Tibial artery (tissue), 4 donors: ENCODE measurements around the gene DDX5.

ENCODE experiments used
- DNase-seq, 2 donors: peaks; one replicate each; pipeline ENCODE4 v3.0.0-alpha.2; 2019
- H3K27ac ChIP-seq, 2 donors: fragments of 200-600 bp; sonication (generic) in 1 of 2; 1 replicate in 1 of 2; 2 replicates in 1 of 2; pipeline ENCODE4 v1.5.1; 2018 to 2019; ENCODE audit warnings: mild to moderate bottlenecking in 1 of 2
- H3K27me3 ChIP-seq, 2 donors: fragments of 200-600 bp; sonication (generic) in 1 of 2; one replicate each; pipeline versions ENCODE4 v1.5.1 to v1.6.0; 2016 to 2019
- H3K36me3 ChIP-seq, 3 donors: fragments of 200-600 bp; sonication (generic) in 2 of 3; one replicate each; pipeline ENCODE4 v1.5.1; 2016 to 2019; ENCODE audit warnings: mild to moderate bottlenecking in 2 of 3
- H3K4me1 ChIP-seq, 4 donors: fragments of 200-600 bp; sonication (generic) in 2 of 4; 1 replicate in 3 of 4; 2 replicates in 1 of 4; pipeline ENCODE4 v1.5.1; 2016 to 2019
- H3K4me3 ChIP-seq, 2 donors: fragments of 200-600 bp; sonication (generic) in 1 of 2; 1 replicate in 1 of 2; 2 replicates in 1 of 2; pipeline ENCODE4 v1.5.1; 2018 to 2019; ENCODE audit warnings: mild to moderate bottlenecking in 2 of 2
- H3K9me3 ChIP-seq, 3 donors: fragments of 200-600 bp; sonication (generic) in 1 of 3; one replicate each; pipeline ENCODE4 v1.5.1; 2016 to 2019
- intact Hi-C: fragments of 100-400 bp; cut with DNase I; formaldehyde crosslinking; loops from one replicate; pipeline ENCODE4 v1.15.0; 2023; ENCODE audit warnings: low total_unique reads
- TF ChIP-seq, protein P1 (sequence below), 2 experiments: fragments of 200-600 bp in 1 of 2; fragments of 450-650 bp in 1 of 2; IDR thresholded peaks; one replicate each; pipeline ENCODE4 v1.5.1; 2017 to 2019; ENCODE audit warnings: antibody characterized with exemption in 2 of 2, mild to moderate bottlenecking in 1 of 2, moderate library complexity in 1 of 2

DDX5 gene

DNA sequence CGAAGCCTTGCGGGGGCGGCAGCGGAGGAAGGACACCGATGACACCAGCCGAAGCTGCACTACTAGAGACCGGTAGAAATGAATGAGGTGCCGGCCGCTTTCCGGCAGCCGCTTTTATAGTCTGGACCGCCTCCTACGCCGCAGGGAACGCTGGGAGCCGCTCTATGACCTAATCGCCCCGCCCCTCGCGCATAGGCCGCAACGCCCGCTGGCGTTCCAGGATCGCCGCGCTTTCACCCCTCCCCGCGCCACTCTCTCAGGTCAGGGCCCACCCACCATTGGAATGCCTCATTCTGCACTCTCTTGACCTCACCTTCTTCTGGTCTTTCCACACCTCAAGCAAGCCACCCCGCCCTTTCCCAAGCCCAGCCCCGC is at the start of gene DDX5:
Gene DDX5, minus strand, starts transcription at position 89 of the 375 bp plus-strand sequence. CDS start 170 bp downstream, outside the sequence.
- Histone ChIP-seq H3K4me3 (peak within 1 kb of the TSS; percentile 88 to 97), H3K27ac (peak within 1 kb of the TSS; percentile 99 to 100), H3K36me3 (peaks cover 49 to 65% (median 49%) of the 10 kb centered on the region in 3 donors), H3K27me3 (no peaks in the 10 kb centered on the region), H3K4me1 (peaks cover 8 to 58% (median 48%) of the 10 kb centered on the region in 4 donors), H3K9me3 (no peaks in the 10 kb centered on the region)
- peak; percentile 94 to 97 for DNase-seq
- TF ChIP-seq, protein P1, sequence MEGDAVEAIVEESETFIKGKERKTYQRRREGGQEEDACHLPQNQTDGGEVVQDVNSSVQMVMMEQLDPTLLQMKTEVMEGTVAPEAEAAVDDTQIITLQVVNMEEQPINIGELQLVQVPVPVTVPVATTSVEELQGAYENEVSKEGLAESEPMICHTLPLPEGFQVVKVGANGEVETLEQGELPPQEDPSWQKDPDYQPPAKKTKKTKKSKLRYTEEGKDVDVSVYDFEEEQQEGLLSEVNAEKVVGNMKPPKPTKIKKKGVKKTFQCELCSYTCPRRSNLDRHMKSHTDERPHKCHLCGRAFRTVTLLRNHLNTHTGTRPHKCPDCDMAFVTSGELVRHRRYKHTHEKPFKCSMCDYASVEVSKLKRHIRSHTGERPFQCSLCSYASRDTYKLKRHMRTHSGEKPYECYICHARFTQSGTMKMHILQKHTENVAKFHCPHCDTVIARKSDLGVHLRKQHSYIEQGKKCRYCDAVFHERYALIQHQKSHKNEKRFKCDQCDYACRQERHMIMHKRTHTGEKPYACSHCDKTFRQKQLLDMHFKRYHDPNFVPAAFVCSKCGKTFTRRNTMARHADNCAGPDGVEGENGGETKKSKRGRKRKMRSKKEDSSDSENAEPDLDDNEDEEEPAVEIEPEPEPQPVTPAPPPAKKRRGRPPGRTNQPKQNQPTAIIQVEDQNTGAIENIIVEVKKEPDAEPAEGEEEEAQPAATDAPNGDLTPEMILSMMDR (IDR thresholded peaks at IDR 0.05), result no peak
- intact Hi-C loops, result no loop called here

DNA sequence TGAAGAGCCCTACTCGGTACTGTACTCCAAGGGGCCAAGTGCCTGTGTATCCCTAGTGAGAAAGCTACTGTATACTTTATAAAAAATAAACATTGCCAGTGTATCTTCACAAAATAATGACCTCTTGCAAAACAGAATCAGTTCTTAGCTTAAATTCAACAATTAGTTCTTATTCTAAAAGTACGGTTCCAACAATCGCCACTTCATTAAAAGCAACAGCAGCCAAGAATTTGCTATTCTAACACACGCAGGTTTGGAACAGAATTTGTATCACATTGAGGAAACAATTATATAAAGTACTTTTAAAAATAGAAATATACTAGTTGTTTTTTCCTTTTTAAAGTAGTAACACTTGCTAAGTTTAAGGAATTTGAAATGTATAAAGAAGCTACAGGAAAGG is 49.2 kb upstream of the DDX5 start:
- Histone ChIP-seq H3K27ac (no peak overlapping the region), H3K36me3 (peaks cover 33 to 69% (median 40%) of the 10 kb centered on the region in 3 donors)
- no peak for DNase-seq

DNA sequence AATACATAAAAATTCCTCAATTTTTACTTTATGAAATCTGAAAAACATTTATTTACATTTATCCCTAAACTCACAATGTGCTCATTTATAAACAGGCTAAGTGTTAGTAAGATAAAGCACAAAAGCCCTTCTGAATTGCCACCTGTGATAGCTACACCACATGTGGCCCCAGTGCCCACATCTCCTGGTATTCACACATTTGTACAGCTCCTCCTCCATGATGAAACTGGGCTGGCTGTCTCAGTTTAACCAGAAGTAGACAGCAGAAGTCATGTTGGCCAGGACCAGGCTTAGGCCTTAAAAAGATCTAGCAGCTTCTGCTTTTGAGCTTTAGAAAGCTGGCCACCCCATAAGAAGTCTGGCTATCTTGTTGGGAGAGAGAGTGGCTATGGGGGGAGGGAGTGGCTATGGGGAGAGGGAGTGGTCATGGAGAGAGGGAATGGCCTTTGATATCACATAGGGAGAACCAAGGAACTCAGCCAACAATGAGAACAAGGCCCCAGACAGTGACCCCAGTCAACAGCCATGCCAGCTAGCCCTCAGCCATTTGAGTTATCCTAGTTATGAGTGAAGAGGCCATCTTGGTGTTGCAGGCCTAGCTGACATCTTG is 48.0 kb upstream of the DDX5 start:
- no peaks in the 10 kb centered on the region for H3K27me3 ChIP-seq
- DNase-seq, result no peak
- TF ChIP-seq, protein P1 (IDR thresholded peaks at IDR 0.05), result no peak
- no peak overlapping the region for H3K27ac ChIP-seq
- H3K4me3 ChIP-seq, result no peak overlapping the region
- intact Hi-C loops, result no loop called here
- no peaks in the 10 kb centered on the region for H3K9me3 ChIP-seq
- peaks cover 24 to 60% (median 29%) of the 10 kb centered on the region in 3 donors for H3K36me3 ChIP-seq
- H3K4me1 ChIP-seq, result no peaks in the 10 kb centered on the region

More for the DNA sequence above, 49.2 kb upstream of the DDX5 start:
- Histone ChIP-seq H3K27me3 (no peaks in the 10 kb centered on the region), H3K4me3 (no peak overlapping the region), H3K9me3 (no peaks in the 10 kb centered on the region), H3K4me1 (no peaks in the 10 kb centered on the region)
- intact Hi-C loops, result no loop called here
- TF ChIP-seq, protein P1 (IDR thresholded peaks at IDR 0.05), result no peak

DNA sequence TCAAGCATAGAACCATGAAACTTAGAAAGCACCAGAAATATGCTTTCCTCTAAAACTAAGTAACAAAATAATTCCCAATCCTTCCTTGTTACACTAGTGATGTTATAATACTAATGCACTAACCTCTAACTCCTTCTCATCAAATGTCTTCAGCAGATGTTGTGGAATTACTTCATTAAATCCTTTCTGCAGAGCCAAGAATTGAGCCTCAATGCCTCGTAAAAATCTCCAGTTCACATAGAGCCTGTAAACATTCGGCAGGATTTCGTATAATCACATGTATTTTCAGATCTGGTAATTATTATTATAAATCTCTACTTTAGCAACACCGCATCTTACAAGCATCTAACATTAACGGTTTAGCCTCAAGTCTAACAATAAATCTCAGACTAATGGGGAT is 45.4 kb upstream of the DDX5 start:
- DNase-seq, result no peak
- peaks cover 28 to 71% (median 28%) of the 10 kb centered on the region in 3 donors for H3K36me3 ChIP-seq
- intact Hi-C loops, result no loop called here
- H3K27ac ChIP-seq, result no peak overlapping the region
- no peak overlapping the region for H3K4me3 ChIP-seq
- TF ChIP-seq, protein P1 (IDR thresholded peaks at IDR 0.05), result no peak
- H3K9me3 ChIP-seq, result no peaks in the 10 kb centered on the region
- H3K27me3 ChIP-seq, result no peaks in the 10 kb centered on the region
- H3K4me1 ChIP-seq, result no peaks in the 10 kb centered on the region

DNA sequence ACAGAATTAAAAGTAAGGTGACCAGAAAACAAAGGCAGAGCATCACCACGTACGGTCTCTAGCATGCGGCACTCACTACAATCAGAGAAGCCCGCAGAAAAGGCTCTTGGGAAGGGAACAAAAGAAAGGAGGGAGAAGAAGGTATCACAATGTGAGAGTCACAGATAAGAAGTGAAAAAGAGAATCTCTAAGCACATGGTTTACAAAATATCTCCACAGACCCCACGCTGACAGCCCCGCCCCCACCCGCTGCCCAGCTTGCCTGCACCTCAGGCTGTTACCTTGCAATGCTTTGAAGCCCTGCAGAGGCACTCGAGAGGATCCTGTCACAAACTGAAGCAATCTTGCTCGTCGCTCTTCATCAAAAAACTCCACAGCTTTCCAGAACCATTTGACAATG is 41.2 kb upstream of the DDX5 start:
- H3K4me3 ChIP-seq, result no peak overlapping the region
- TF ChIP-seq, protein P1 (IDR thresholded peaks at IDR 0.05), result no peak
- intact Hi-C loops, result no loop called here
- H3K27me3 ChIP-seq, result no peaks in the 10 kb centered on the region
- H3K9me3 ChIP-seq, result no peaks in the 10 kb centered on the region
- H3K36me3 ChIP-seq, result peaks cover 20 to 70% (median 22%) of the 10 kb centered on the region in 3 donors
- no peaks in the 10 kb centered on the region for H3K4me1 ChIP-seq
- DNase-seq, result no peak
- no peak overlapping the region for H3K27ac ChIP-seq
